Hepatocyte (in vitro differentiated cells): Measurements from ENCODE around the gene MEF2C. TPM values are rescaled to one million over a fixed set of nuclear protein-coding genes. Genes with fewer than 3 reads are reported as not detected.

Experiments
- DNase-seq: peaks from one replicate; pipeline ENCODE4 v3.0.0-alpha.2; 2016; ENCODE audit warnings: low spot score
- H2AFZ ChIP-seq: fragments of 200-600 bp; sonication (generic); 2 replicates; pipeline ENCODE4 v1.6.0; 2016; ENCODE audit warnings: antibody characterized with exemption, mild to moderate bottlenecking
- H3K27ac ChIP-seq: fragments of 200-600 bp; sonication (generic); 2 replicates; pipeline ENCODE4 v1.5.1; 2016; ENCODE audit warnings: mild to moderate bottlenecking
- H3K27me3 ChIP-seq: fragments of 200-600 bp; sonication (generic); 2 replicates; pipeline ENCODE4 v1.6.1; 2016
- H3K36me3 ChIP-seq: fragments of 200-600 bp; sonication (generic); replicated peaks from 2 replicates; pipeline ENCODE4 v1.5.1; 2016; ENCODE audit warnings: low read depth; ENCODE audit not compliant: insufficient read depth
- H3K4me1 ChIP-seq: fragments of 200-600 bp; sonication (generic); 2 replicates; pipeline ENCODE4 v1.5.1; 2016; ENCODE audit warnings: mild to moderate bottlenecking, moderate library complexity; ENCODE audit not compliant: insufficient read depth
- H3K4me2 ChIP-seq: fragments of 200-600 bp; sonication (generic); 2 replicates; pipeline ENCODE4 v1.6.0; 2016
- H3K4me3 ChIP-seq: fragments of 200-600 bp; sonication (generic); 2 replicates; pipeline ENCODE4 v1.5.1; 2016; ENCODE audit warnings: mild to moderate bottlenecking
- H3K79me2 ChIP-seq: fragments of 200-600 bp; sonication (generic); 2 replicates; pipeline ENCODE4 v1.6.0; 2017; ENCODE audit warnings: mild to moderate bottlenecking
- H3K9me2 ChIP-seq: fragments of 200-600 bp; sonication (generic); replicated peaks from 2 replicates; pipeline ENCODE4 v1.6.0; 2017; ENCODE audit warnings: mild to moderate bottlenecking; ENCODE audit not compliant: insufficient read depth
- H3K9me3 ChIP-seq: fragments of 200-600 bp; sonication (generic); 2 replicates; pipeline ENCODE4 v1.5.1; 2016; ENCODE audit warnings: low read depth, mild to moderate bottlenecking
- H4K20me1 ChIP-seq: fragments of 200-600 bp; sonication (generic); 2 replicates; pipeline ENCODE4 v1.6.0; 2016; ENCODE audit warnings: mild to moderate bottlenecking; ENCODE audit not compliant: insufficient read depth, poor library complexity, severe bottlenecking
- CTCF ChIP-seq: fragments of 200-600 bp; sonication (generic); IDR thresholded peaks from 2 replicates; pipeline ENCODE4 v1.5.1; 2016; ENCODE audit warnings: antibody characterized with exemption, mild to moderate bottlenecking; ENCODE audit not compliant: poor library complexity
- EZH2 ChIP-seq: fragments of 200-600 bp; sonication (generic); IDR thresholded peaks from 2 replicates; pipeline ENCODE4 v1.6.1; 2016; ENCODE audit warnings: antibody characterized with exemption, mild to moderate bottlenecking, borderline replicate concordance
- EZH2phosphoT487 ChIP-seq: fragments of 200-600 bp; sonication (generic); IDR thresholded peaks from one replicate; pipeline ENCODE4 v1.6.1; 2018; ENCODE audit warnings: antibody characterized with exemption, mild to moderate bottlenecking, low read depth, moderate library complexity; ENCODE audit not compliant: unreplicated experiment, severe bottlenecking
- WGBS: methylation state at CpG from one replicate; pipeline ENCODE4 v1.1.6; 2016; ENCODE audit warnings: low lambda C conversion rate; ENCODE audit errors: missing lambda C conversion rate; 5-methylcytosine and 5-hydroxymethylcytosine counted together
- polyA plus RNA-seq: library from polyadenylated mRNA; unstranded; fragments of >200 nt; fragmentation: Nextera tagmentation; extraction: Ambion mirVana; gene quantifications from 2 replicates; pipeline ENCODE4 v1.2.1, GENCODE V29; 2016
- total RNA-seq: library from RNA; depleted of rRNA; stranded (reverse); fragments of >200 nt; gene quantifications from 2 replicates; pipeline ENCODE4 v1.2.3, GENCODE V29; 2014

The MEF2C gene
- total and polyA plus RNA-seq, 2 experiments from 2014 or later, result 5.9 to 14.6 TPM

- H3K4me2 ChIP-seq, result no peak overlapping the region
- H3K27me3 ChIP-seq, result no peaks in the 10 kb centered on the region
- no peak for DNase-seq
- no peak overlapping the region for H3K27ac ChIP-seq
- H3K4me3 ChIP-seq, result no peak overlapping the region
- TF ChIP-seq CTCF, result no peak
- no peak for TF ChIP-seq EZH2
- no peak for TF ChIP-seq EZH2phosphoT487
- H2AFZ ChIP-seq, result no peak overlapping the region
- H4K20me1 ChIP-seq, result no peaks in the 10 kb centered on the region
- WGBS, result 73% methylated on average over 4 of the region's 4 CpGs
- H3K9me3 ChIP-seq, result no peaks in the 10 kb centered on the region
- peaks cover 14% of the 10 kb centered on the region for H3K4me1 ChIP-seq
- no peaks in the 10 kb centered on the region for H3K9me2 ChIP-seq
- no peaks in the 10 kb centered on the region for H3K36me3 ChIP-seq
- H3K79me2 ChIP-seq, result no peaks in the 10 kb centered on the region
These were observed 58.8 kb downstream of the MEF2C start for GRCh38 chr5:88824141-88824540.

DNA sequence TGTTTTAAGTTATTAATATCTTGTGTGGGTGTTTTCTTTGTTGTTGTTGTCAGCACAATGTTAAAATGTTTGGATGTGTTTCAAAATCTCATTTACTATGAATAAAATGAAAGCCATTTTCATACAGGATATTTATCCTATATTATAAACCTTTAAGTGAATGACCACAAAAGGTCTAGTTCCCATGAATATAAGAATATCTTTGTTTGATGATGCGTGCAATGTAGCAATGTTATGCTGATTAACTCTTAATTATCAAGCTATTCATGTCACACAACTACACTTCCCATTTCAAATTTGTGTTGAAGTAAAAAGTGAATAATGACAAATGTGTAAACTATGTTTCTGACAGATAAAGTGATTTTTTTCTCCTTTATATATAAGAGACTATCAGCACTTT lies 59.8 kb downstream of the MEF2C start:
- H4K20me1 ChIP-seq, result no peaks in the 10 kb centered on the region

DNA sequence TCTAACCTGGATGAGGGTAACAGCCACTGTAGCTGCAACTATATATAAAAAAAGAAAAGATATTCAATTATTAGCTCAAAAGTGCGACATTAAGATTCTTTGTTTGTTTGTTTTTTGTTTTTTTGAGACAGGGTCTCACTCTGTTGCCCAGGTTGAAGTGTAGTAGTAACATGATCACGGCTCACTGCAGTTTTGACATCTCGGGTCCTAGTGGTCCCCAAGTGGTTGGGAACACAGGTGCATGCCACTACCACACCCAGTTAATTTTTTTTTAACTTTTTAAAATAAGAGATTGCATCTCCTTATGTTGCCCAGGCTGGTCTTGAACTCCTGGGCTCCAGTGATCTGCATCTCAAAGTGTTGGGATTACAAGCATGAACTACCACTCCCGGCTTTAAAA lies 61.8 kb downstream of the MEF2C start:
- 98% methylated on average over 4 of the region's 4 CpGs for WGBS
- Histone ChIP-seq H3K36me3 (no peaks in the 10 kb centered on the region), H3K79me2 (no peaks in the 10 kb centered on the region), H3K4me3 (no peak overlapping the region), H3K9me3 (no peaks in the 10 kb centered on the region), H3K27me3 (no peaks in the 10 kb centered on the region), H2AFZ (no peak overlapping the region), H3K4me1 (peaks cover 8% of the 10 kb centered on the region), H3K27ac (no peak overlapping the region), H3K9me2 (no peaks in the 10 kb centered on the region), H3K4me2 (no peak overlapping the region), H4K20me1 (no peaks in the 10 kb centered on the region)
- TF ChIP-seq EZH2phosphoT487, result no peak
- no peak for TF ChIP-seq EZH2
- TF ChIP-seq CTCF, result no peak
- no peak for DNase-seq

More for the DNA sequence above, 59.8 kb downstream of the MEF2C start:
- TF ChIP-seq CTCF (no peak), EZH2 (no peak), EZH2phosphoT487 (no peak)
- Histone ChIP-seq H3K4me1 (peaks cover 14% of the 10 kb centered on the region), H3K9me3 (no peaks in the 10 kb centered on the region), H3K4me3 (no peak overlapping the region), H3K9me2 (no peaks in the 10 kb centered on the region), H3K4me2 (no peak overlapping the region), H3K79me2 (no peaks in the 10 kb centered on the region), H2AFZ (no peak overlapping the region), H3K27me3 (no peaks in the 10 kb centered on the region), H3K36me3 (no peaks in the 10 kb centered on the region), H3K27ac (no peak overlapping the region)
- DNase-seq, result no peak
- 95% methylated on average over 1 of the region's 1 CpG for WGBS

- Histone ChIP-seq H3K4me3 (no peak overlapping the region), H3K36me3 (no peaks in the 10 kb centered on the region), H3K27me3 (no peaks in the 10 kb centered on the region), H4K20me1 (no peaks in the 10 kb centered on the region), H2AFZ (no peak overlapping the region), H3K9me2 (no peaks in the 10 kb centered on the region), H3K4me1 (peaks cover 6% of the 10 kb centered on the region), H3K4me2 (no peak overlapping the region), H3K27ac (no peak overlapping the region), H3K79me2 (no peaks in the 10 kb centered on the region), H3K9me3 (no peaks in the 10 kb centered on the region)
- no peak for DNase-seq
- 95% methylated on average over 2 of the region's 2 CpGs for WGBS
- TF ChIP-seq CTCF, result no peak
- TF ChIP-seq EZH2, result no peak
These were observed 62.4 kb downstream of the MEF2C start for GRCh38 chr5:88820581-88820980.
